Ectodermal cell (in vitro differentiated cells): Measurements from ENCODE around the gene ZNF3. TPM values are rescaled to one million over a fixed set of nuclear protein-coding genes. Genes with fewer than 3 reads are reported as not detected.
"Not testable (repeated sequence)": the region's sequence is repeated elsewhere in the genome, so short reads cannot be mapped to it uniquely, and the experiment has no call there.

Experiments used
- H3K27ac ChIP-seq: 2 replicates; pipeline ENCODE4 v1.7.0; 2013; ENCODE audit warnings: mild to moderate bottlenecking, low read depth, low read length; ENCODE audit not compliant: insufficient read depth, poor library complexity, severe bottlenecking
- H3K27me3 ChIP-seq: 2 replicates; pipeline ENCODE4 v1.7.0; 2013; ENCODE audit warnings: mild to moderate bottlenecking, low read length; ENCODE audit not compliant: insufficient read depth, control insufficient read depth, poor library complexity, severe bottlenecking
- H3K36me3 ChIP-seq: one replicate; pipeline ENCODE4 v1.7.0; 2013; ENCODE audit warnings: low read length; ENCODE audit not compliant: control insufficient read depth, insufficient read depth
- H3K4me1 ChIP-seq: one replicate; pipeline ENCODE4 v1.7.0; 2013; ENCODE audit warnings: low read length; ENCODE audit not compliant: control insufficient read depth, insufficient read depth
- H3K4me3 ChIP-seq: 2 replicates; pipeline ENCODE4 v1.7.0; 2013; ENCODE audit warnings: low read depth, low read length, control low read depth; ENCODE audit not compliant: insufficient read depth
- H3K9me3 ChIP-seq: 2 replicates; pipeline ENCODE4 v1.7.0; 2013; ENCODE audit warnings: mild to moderate bottlenecking, low read length, moderate library complexity; ENCODE audit not compliant: control insufficient read depth
- WGBS, 2 experiments: methylation state at CpG; one replicate each; pipeline ENCODE4 v1.1.7; 2013; ENCODE audit warnings: missing lambda C conversion rate in 2 of 2; 5-methylcytosine and 5-hydroxymethylcytosine counted together
- polyA plus RNA-seq, 4 experiments: library from polyadenylated mRNA; stranded (reverse); fragments of 50-300 nt; gene quantifications; one replicate each; pipeline ENCODE4 v1.2.3, GENCODE V29; 2013

Gene ZNF3
- polyA plus RNA-seq (2013, experiment 1 of 4) = 62.3 TPM
- polyA plus RNA-seq (2013, experiment 2 of 4) = 63.8 TPM
- polyA plus RNA-seq (2013, experiment 3 of 4) = 54.9 TPM
- polyA plus RNA-seq (2013, experiment 4 of 4) = 63.2 TPM

DNA sequence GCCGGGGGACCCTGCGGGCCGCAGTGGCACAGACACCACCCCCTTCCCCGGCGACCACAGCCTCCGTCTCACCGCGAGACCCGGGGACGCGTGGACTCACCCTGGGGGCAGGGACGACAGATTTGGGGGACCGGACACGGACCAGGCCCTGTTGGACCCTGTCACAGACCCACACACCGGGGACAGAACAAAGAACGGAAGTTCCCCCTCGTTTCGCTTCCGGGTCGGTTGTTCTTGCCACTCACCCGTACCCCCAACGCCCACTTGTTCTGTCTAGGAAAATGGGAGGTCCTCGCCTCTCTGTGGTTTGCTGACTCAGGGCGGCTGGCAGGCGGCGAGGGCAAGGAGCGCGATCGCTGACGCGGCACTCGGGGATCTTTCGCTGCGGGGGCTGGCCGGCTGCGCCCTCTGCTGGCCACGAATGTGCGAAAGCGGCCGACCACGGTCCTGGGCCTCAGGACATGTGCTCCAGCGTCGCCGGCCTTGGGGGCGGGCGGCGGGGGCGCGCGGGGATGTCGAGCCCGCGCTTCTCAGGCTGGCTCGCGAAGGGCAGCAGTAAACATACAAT lies at the start of gene ZNF3:
Gene ZNF3 (minus strand): TSS at position 189 of the 568 bp plus-strand sequence. CDS start 4,366 bp downstream, outside the sequence.
- peak within 1 kb of the TSS; percentile 97 for H3K4me3 ChIP-seq
- H3K27me3 ChIP-seq = no peaks in the 10 kb centered on the region
- peaks cover 12% of the 10 kb centered on the region for H3K4me1 ChIP-seq
- peaks cover 31% of the 10 kb centered on the region for H3K36me3 ChIP-seq
- WGBS, 2 experiments = 0 to 1% methylated on average over 55 of the region's 55 CpGs
- H3K27ac ChIP-seq = peak within 1 kb of the TSS; percentile 84
- no peaks in the 10 kb centered on the region for H3K9me3 ChIP-seq

- WGBS, 2 experiments = 15% methylated on average over 24 of the region's 24 CpGs
Measured at GRCh38 chr7:100130608-100131453, 49.3 kb upstream of the ZNF3 start.

GRCh38 chr7:100130220-100130607 lies 48.7 kb upstream of the ZNF3 start:
- H3K4me1 ChIP-seq, H3K4me3 ChIP-seq, H3K36me3 ChIP-seq, H3K27ac ChIP-seq, H3K9me3 ChIP-seq: not testable (repeated sequence)
- WGBS, 2 experiments = 88 to 89% methylated on average over 1 of the region's 1 CpG
- H3K27me3 ChIP-seq = peaks cover 28% of the 10 kb centered on the region

More at GRCh38 chr7:100130608-100131453, 49.3 kb upstream of the ZNF3 start:
- Histone ChIP-seq H3K9me3 (no peaks in the 10 kb centered on the region), H3K27me3 (peaks cover 28% of the 10 kb centered on the region), H3K36me3 (no peaks in the 10 kb centered on the region), H3K4me3 (no peak overlapping the region), H3K27ac (no peak overlapping the region), H3K4me1 (peaks cover 7% of the 10 kb centered on the region)

- Histone ChIP-seq H3K36me3 (no peaks in the 10 kb centered on the region), H3K4me3 (no peak overlapping the region), H3K4me1 (peaks cover 7% of the 10 kb centered on the region), H3K27me3 (peaks cover 28% of the 10 kb centered on the region), H3K27ac (no peak overlapping the region), H3K9me3 (no peaks in the 10 kb centered on the region)
- 60 to 78% methylated on average over 1 of the region's 1 CpG for WGBS, 2 experiments
Measured at GRCh38 chr7:100128637-100128963, 47.1 kb upstream of the ZNF3 start.

- H3K27me3 ChIP-seq = peaks cover 28% of the 10 kb centered on the region
- WGBS, 2 experiments = 6 to 8% methylated on average over 37 of the region's 37 CpGs
- H3K36me3 ChIP-seq = no peaks in the 10 kb centered on the region
- no peak overlapping the region for H3K27ac ChIP-seq
- peak overlapping the region; percentile 58 for H3K4me3 ChIP-seq
- no peaks in the 10 kb centered on the region for H3K9me3 ChIP-seq
- peaks cover 7% of the 10 kb centered on the region for H3K4me1 ChIP-seq
Measured at GRCh38 chr7:100127866-100128636, 46.5 kb upstream of the ZNF3 start.

DNA sequence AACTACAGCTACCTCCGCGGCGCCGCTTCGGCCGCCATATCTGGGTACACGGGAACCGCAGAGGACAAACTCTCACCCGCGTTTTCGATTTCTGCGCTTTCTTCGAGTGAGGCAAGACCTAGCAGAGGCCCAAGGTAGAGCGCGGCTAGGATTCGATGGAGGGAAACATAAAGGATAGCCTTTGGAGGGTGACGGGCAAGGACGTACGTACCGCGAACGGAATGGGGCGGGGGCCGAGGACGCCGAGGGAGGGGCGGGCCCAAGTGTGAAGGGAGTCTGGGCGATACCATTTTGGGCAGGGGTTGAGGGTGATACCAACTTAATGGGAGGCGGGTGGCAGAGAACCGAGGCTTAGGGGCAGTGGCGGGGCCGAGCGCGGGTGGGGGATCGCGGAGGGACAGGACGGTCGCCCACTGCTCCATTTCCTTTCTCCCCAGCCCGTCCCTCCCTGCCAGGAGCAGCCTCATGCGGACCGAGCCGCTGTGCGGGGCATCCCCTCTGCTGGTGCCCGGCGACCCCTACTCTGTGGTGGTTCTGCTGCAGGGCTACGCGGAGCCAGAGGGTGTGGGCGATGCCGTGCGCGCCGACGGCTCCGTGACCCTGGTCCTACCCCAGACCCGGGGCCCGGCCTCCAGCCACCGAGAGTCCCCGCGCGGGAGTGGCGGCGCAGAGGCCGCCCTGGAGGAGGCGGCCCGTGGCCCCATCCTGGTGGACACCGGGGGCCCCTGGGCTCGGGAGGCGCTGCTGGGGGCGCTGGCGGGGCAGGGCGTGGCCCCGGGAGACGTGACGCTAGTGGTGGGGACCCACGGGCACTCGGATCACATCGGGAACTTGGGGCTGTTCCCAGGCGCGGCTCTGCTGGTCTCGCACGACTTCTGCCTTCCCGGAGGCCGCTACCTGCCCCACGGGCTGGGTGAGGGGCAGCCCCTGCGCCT lies 45.7 kb upstream of the ZNF3 start, which contains the start of gene MBLAC1:
Gene MBLAC1 (plus strand): TSS at position 37 of the 935 bp plus-strand sequence. CDS start 429 bp downstream, at position 466.
- Histone ChIP-seq H3K9me3 (no peaks in the 10 kb centered on the region), H3K4me3 (peak within 1 kb of the TSS; percentile 58), H3K36me3 (no peaks in the 10 kb centered on the region), H3K27ac (peak within 1 kb of the TSS; percentile 82), H3K4me1 (peaks cover 7% of the 10 kb centered on the region), H3K27me3 (peaks cover 28% of the 10 kb centered on the region)
- WGBS, 2 experiments = 1% methylated on average over 85 of the region's 85 CpGs

GRCh38 chr7:100126239-100126930 lies 44.9 kb upstream of the ZNF3 start:
- Histone ChIP-seq H3K4me3 (peak overlapping the region; percentile 58), H3K27ac (peak overlapping the region; percentile 82), H3K4me1 (peaks cover 7% of the 10 kb centered on the region), H3K9me3 (no peaks in the 10 kb centered on the region), H3K27me3 (peaks cover 28% of the 10 kb centered on the region), H3K36me3 (no peaks in the 10 kb centered on the region)
- WGBS, 2 experiments = 23 to 24% methylated on average over 29 of the region's 29 CpGs

GRCh38 chr7:100124301-100125230 lies 43.0 kb upstream of the ZNF3 start:
- 96 to 98% methylated on average over 4 of the region's 4 CpGs for WGBS, 2 experiments
- no peak overlapping the region for H3K27ac ChIP-seq
- no peaks in the 10 kb centered on the region for H3K9me3 ChIP-seq
- no peak overlapping the region for H3K4me3 ChIP-seq
- no peaks in the 10 kb centered on the region for H3K36me3 ChIP-seq
- H3K27me3 ChIP-seq = peaks cover 22% of the 10 kb centered on the region
- H3K4me1 ChIP-seq = peaks cover 10% of the 10 kb centered on the region
